Neural crest cell (in vitro differentiated cells): ENCODE measurements around the gene ABCA6. TPM values are rescaled to one million over a fixed set of nuclear protein-coding genes. Genes with fewer than 3 reads are reported as not detected.

Experiments
- DNase-seq: peaks from one replicate; pipeline ENCODE4 v3.0.0; 2021; ENCODE audit warnings: low read depth, mixed read lengths, low spot score
- H3K27ac Mint-ChIP-seq: one replicate; pipeline ENCODE4 v1.8.0; 2021; ENCODE audit warnings: mild to moderate bottlenecking, mixed read lengths; ENCODE audit not compliant: unreplicated experiment
- H3K27me3 Mint-ChIP-seq: 2 replicates; pipeline ENCODE4 v1.8.0; 2021; ENCODE audit warnings: low read depth, mild to moderate bottlenecking, mixed read lengths
- H3K36me3 Mint-ChIP-seq: 2 replicates; pipeline ENCODE4 v1.8.0; 2021; ENCODE audit warnings: low read depth, mild to moderate bottlenecking, mixed read lengths
- H3K4me1 Mint-ChIP-seq: 2 replicates; pipeline ENCODE4 v1.8.0; 2021; ENCODE audit warnings: mixed read lengths
- H3K4me3 Mint-ChIP-seq: one replicate; pipeline ENCODE4 v1.8.0; 2021; ENCODE audit warnings: mild to moderate bottlenecking, mixed read lengths
- H3K9me3 Mint-ChIP-seq: 2 replicates; pipeline ENCODE4 v1.8.0; 2021; ENCODE audit warnings: mixed read lengths
- CTCF ChIP-seq: fragments of 200-600 bp; sonication (generic); conservative IDR thresholded peaks from 2 replicates; pipeline ENCODE4 v1.5.0; 2021; ENCODE audit warnings: antibody characterized with exemption, mild to moderate bottlenecking
- long read RNA-seq: library from polyadenylated mRNA; unstranded; transcript quantifications from one replicate; pipeline ENCODE4 v2.0.0, GENCODE V29; 2020
- total RNA-seq: library from RNA; stranded (reverse); gene quantifications from 2 replicates; pipeline ENCODE4 v1.2.1, GENCODE V29; 2021

Gene ABCA6
- total RNA-seq = 0.16 TPM in 1 of 2 replicates, not detected in the other
- long read RNA-seq = 0 reads

- DNase-seq = no peak
- Mint-ChIP-seq H3K4me3 (no peak within 1 kb of the TSS), H3K4me1 (peaks cover 13% of the 10 kb centered on the region), H3K9me3 (peaks cover 4% of the 10 kb centered on the region), H3K27me3 (no peaks in the 10 kb centered on the region), H3K36me3 (no peaks in the 10 kb centered on the region), H3K27ac (no peak within 1 kb of the TSS)
- no peak for TF ChIP-seq CTCF
These were observed at the start of gene ABCA6 for GRCh38 chr17:69141431-69142174. Gene ABCA6 (minus strand): TSS chr17:69141895. CDS start chr17:69140703, 1,192 bp downstream.

- Mint-ChIP-seq H3K9me3 (peaks cover 3% of the 10 kb centered on the region), H3K27ac (no peak overlapping the region), H3K36me3 (no peaks in the 10 kb centered on the region), H3K4me3 (no peak overlapping the region), H3K4me1 (peaks cover 20% of the 10 kb centered on the region), H3K27me3 (no peaks in the 10 kb centered on the region)
- no peak for TF ChIP-seq CTCF
- no peak for DNase-seq
These were observed 47.1 kb upstream of the ABCA6 start for GRCh38 chr17:69188796-69189195.

- Mint-ChIP-seq H3K9me3 (peaks cover 3% of the 10 kb centered on the region), H3K36me3 (no peaks in the 10 kb centered on the region), H3K27ac (no peak overlapping the region), H3K4me3 (no peak overlapping the region), H3K27me3 (no peaks in the 10 kb centered on the region), H3K4me1 (peaks cover 24% of the 10 kb centered on the region)
- no peak for DNase-seq
- TF ChIP-seq CTCF = no peak
These were observed 46.4 kb upstream of the ABCA6 start for GRCh38 chr17:69188064-69188463.

GRCh38 chr17:69187294-69187693 lies 45.6 kb upstream of the ABCA6 start:
- Mint-ChIP-seq H3K9me3 (peaks cover 3% of the 10 kb centered on the region), H3K27me3 (no peaks in the 10 kb centered on the region), H3K36me3 (no peaks in the 10 kb centered on the region), H3K4me1 (peaks cover 24% of the 10 kb centered on the region), H3K4me3 (no peak overlapping the region), H3K27ac (no peak overlapping the region)
- no peak for TF ChIP-seq CTCF
- DNase-seq = no peak

GRCh38 chr17:69179227-69179952 lies 37.7 kb upstream of the ABCA6 start:
- no peak overlapping the region for H3K27ac Mint-ChIP-seq
- no peak overlapping the region for H3K4me3 Mint-ChIP-seq
- H3K9me3 Mint-ChIP-seq = peaks cover 1% of the 10 kb centered on the region
- no peaks in the 10 kb centered on the region for H3K36me3 Mint-ChIP-seq
- no peaks in the 10 kb centered on the region for H3K27me3 Mint-ChIP-seq
- TF ChIP-seq CTCF = no peak
- H3K4me1 Mint-ChIP-seq = peaks cover 4% of the 10 kb centered on the region
- DNase-seq = no peak
